ENCODE results near the gene AMDHD1. TPM values are rescaled to one million over a fixed set of nuclear protein-coding genes. Genes with fewer than 3 reads are reported as not detected.

Gene AMDHD1
- total and polyA plus RNA-seq, 2 donors (not counting 3 experiments of a cell fraction or from before 2014, with no cell fraction given): not detected

DNA sequence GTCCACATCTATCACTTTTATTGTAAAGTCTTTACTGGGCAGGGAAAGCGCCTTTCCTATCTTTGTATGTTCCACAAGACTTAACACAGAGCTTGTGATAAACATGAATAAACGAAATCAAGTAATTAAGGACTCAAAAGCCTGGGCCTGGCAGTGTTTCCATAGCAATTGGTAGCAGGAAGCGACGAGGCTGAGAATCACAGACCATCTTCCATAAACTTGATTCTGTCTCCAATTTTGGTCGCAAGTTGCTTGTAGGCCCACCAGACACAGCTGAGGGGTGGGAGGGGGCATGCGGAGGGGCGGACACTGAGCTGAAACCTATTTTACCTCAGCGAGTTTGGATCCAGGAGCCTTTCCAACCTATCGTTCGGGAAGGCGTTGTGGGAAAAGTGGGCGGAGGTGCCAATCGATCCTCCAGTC, 1.0 kb upstream of the AMDHD1 start:
- no TSS peak for BruUV-seq (replicated peaks)
- POLR2A ChIA-PET: no interaction called here

More for the DNA sequence above, 1.0 kb upstream of the AMDHD1 start:
- no peak overlapping the region for H3K9ac ChIP-seq (replicated peaks; ENCODE audit: extremely low read depth, insufficient read depth, low read length)
- no peak overlapping the region for H3K27ac ChIP-seq (ENCODE audit: insufficient read depth, low read depth, low read length)
- H3K27me3 ChIP-seq (ENCODE audit: control insufficient read depth in 2 of 2, insufficient read depth in 2 of 2, low read length in 2 of 2): peaks cover 0 to 17% of the 10 kb centered on the region in 2 experiments
- TF ChIP-seq POLR2A (IDR thresholded peaks at IDR 0.05; ENCODE audit: low read depth, low read length) (no peak), EZH2 (IDR thresholded peaks at IDR 0.05; ENCODE audit: borderline replicate concordance, low read depth, low read length, severe bottlenecking) (no peak), MYC (IDR thresholded peaks at IDR 0.05; ENCODE audit: low read depth, low read length) (no peak), GATA2 (IDR thresholded peaks at IDR 0.05; ENCODE audit: insufficient read depth, insufficient read length, low read depth, low read length) (no peak), FOS (IDR thresholded peaks at IDR 0.05; ENCODE audit: borderline replicate concordance, insufficient read depth, low read length) (no peak), POLR2AphosphoS5 (IDR thresholded peaks at IDR 0.05; ENCODE audit: insufficient read depth, low read depth, low read length) (no peak), JUN (IDR thresholded peaks at IDR 0.05; ENCODE audit: borderline replicate concordance, insufficient read depth, insufficient read length, low read depth) (no peak)
- TF ChIP-seq, protein P1, sequence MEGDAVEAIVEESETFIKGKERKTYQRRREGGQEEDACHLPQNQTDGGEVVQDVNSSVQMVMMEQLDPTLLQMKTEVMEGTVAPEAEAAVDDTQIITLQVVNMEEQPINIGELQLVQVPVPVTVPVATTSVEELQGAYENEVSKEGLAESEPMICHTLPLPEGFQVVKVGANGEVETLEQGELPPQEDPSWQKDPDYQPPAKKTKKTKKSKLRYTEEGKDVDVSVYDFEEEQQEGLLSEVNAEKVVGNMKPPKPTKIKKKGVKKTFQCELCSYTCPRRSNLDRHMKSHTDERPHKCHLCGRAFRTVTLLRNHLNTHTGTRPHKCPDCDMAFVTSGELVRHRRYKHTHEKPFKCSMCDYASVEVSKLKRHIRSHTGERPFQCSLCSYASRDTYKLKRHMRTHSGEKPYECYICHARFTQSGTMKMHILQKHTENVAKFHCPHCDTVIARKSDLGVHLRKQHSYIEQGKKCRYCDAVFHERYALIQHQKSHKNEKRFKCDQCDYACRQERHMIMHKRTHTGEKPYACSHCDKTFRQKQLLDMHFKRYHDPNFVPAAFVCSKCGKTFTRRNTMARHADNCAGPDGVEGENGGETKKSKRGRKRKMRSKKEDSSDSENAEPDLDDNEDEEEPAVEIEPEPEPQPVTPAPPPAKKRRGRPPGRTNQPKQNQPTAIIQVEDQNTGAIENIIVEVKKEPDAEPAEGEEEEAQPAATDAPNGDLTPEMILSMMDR (IDR thresholded peaks at IDR 0.05; ENCODE audit: extremely low read depth in 1 of 2, insufficient read depth in 1 of 2, low read depth in 1 of 2, low read length in 2 of 2): no peak
- TF ChIP-seq, protein P2, sequence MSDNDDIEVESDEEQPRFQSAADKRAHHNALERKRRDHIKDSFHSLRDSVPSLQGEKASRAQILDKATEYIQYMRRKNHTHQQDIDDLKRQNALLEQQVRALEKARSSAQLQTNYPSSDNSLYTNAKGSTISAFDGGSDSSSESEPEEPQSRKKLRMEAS (IDR thresholded peaks at IDR 0.05; ENCODE audit: insufficient read depth, insufficient read length): no peak
- H3K4me3 ChIP-seq (replicated peaks in 1 of 3; ENCODE audit: insufficient read depth in 1 of 3, low read depth in 1 of 3, low read length in 3 of 3): peak overlapping the region; percentile 33 to 64 (median 52)
- dilution Hi-C loops (cut with MboI; ENCODE audit: extremely low pct_ligation_motif_present, low sequenced_read_pairs) (no loop called here), intact Hi-C loops (cut with micrococcal nuclease) (no loop called here)
- DNase-seq (ENCODE audit: low read depth, low spot score) (no peak), FAIRE-seq (peak; percentile 46)
- no peaks in the 10 kb centered on the region for H3K9me1 ChIP-seq (replicated peaks; ENCODE audit: control insufficient read depth, extremely low read depth, insufficient read depth, low read length)
- H4K20me1 ChIP-seq (replicated peaks; ENCODE audit: control insufficient read depth, extremely low read depth, insufficient read depth, low read length): no peaks in the 10 kb centered on the region
- H3K4me1 ChIP-seq (ENCODE audit: control insufficient read depth, extremely low read depth, insufficient read depth, low read length): peaks cover 4% of the 10 kb centered on the region
- no peaks in the 10 kb centered on the region for H3K36me3 ChIP-seq (ENCODE audit: control insufficient read depth in 2 of 2, extremely low read depth in 1 of 2, insufficient read depth in 2 of 2, low read length in 2 of 2)
- H3K9me3 ChIP-seq (replicated peaks; ENCODE audit: control insufficient read depth, insufficient read depth, low read length): no peaks in the 10 kb centered on the region
- CTCF ChIA-PET: interaction anchor here (1.0 to 4.2 kb wide), 7 partner anchors 11 to 367 kb away, joined by 3 to 13 read pairs (median 4); no protein-coding TSS in a partner anchor
- H3K4me2 ChIP-seq (ENCODE audit: insufficient read depth, low read length): peak overlapping the region; percentile 77
- no peaks in the 10 kb centered on the region for H3K79me2 ChIP-seq (ENCODE audit: control insufficient read depth, insufficient read depth, low read length)
- peak overlapping the region; percentile 93 for H2AFZ ChIP-seq (ENCODE audit: low read depth, low read length)
